Measurements from ENCODE around the gene RNF167. TPM values are rescaled to one million over a fixed set of nuclear protein-coding genes. Genes with fewer than 3 reads are reported as not detected.

Gene RNF167
- total and polyA plus RNA-seq, 2 of the 4 experiments (the other 2 are of a cell fraction) = 13.1 to 79.5 TPM

- Histone ChIP-seq H4K20me1 (ENCODE audit: insufficient read depth, low read length) (peaks cover 3% of the 10 kb centered on the region; the same call in 1 of the 2 replicates), H3K9me3 (ENCODE audit: control insufficient read depth, insufficient read depth, low read length) (no peaks in the 10 kb centered on the region), H2BK5ac (ENCODE audit: low read depth, low read length, poor library complexity, severe bottlenecking) (no peak overlapping the region), H3K9ac (ENCODE audit: low read depth, low read length) (no peak overlapping the region), H3K18ac (ENCODE audit: low read depth, low read length) (no peak overlapping the region), H3K36me3 (ENCODE audit: control insufficient read depth, insufficient read depth, low read length) (peaks cover 39% of the 10 kb centered on the region), H2AK9ac (replicated peaks; ENCODE audit: low read depth, low read length, poor library complexity) (peak overlapping the region; percentile 56), H2BK120ac (ENCODE audit: low read depth, low read length) (no peak overlapping the region), H2AFZ (replicated peaks; ENCODE audit: low read length, poor library complexity) (no peak overlapping the region), H3K14ac (replicated peaks; ENCODE audit: low read depth, low read length) (no peak overlapping the region), H2BK15ac (ENCODE audit: low read depth, low read length) (no peak overlapping the region), H3K23ac (ENCODE audit: low read depth, low read length) (no peak overlapping the region), H2AK5ac (ENCODE audit: low read depth, low read length) (no peak overlapping the region), H4K5ac (ENCODE audit: low read depth, low read length) (no peak overlapping the region), H4K8ac (ENCODE audit: low read depth in 2 of 2, low read length in 2 of 2) (no peak overlapping the region), H3K4me1 (ENCODE audit: control insufficient read depth, insufficient read depth, low read length) (peaks cover 14% of the 10 kb centered on the region), H3K27ac (ENCODE audit: insufficient read depth, low read length) (no peak overlapping the region), H3K4me3 (ENCODE audit: insufficient read depth, low read depth, low read length) (no peak overlapping the region), H3K79me1 (ENCODE audit: low read depth in 1 of 2, low read length in 2 of 2) (peaks cover 9 to 56% of the 10 kb centered on the region in 2 experiments; a peak in 3 of 4 replicates), H3K27me3 (ENCODE audit: control insufficient read depth, insufficient read depth, low read length) (no peaks in the 10 kb centered on the region), H3K56ac (ENCODE audit: extremely low read depth, insufficient read depth, low read length) (no peak overlapping the region), H2BK20ac (ENCODE audit: low read depth, low read length) (no peak overlapping the region), H3K9me1 (ENCODE audit: insufficient read depth, low read length) (peaks cover 19% of the 10 kb centered on the region), H3K4ac (ENCODE audit: low read depth, low read length) (no peak overlapping the region), H4K91ac (ENCODE audit: insufficient read depth, low read depth, low read length) (no peak overlapping the region), H3K4me2 (ENCODE audit: low read depth, low read length) (no peak overlapping the region)
- POLR2A ChIA-PET (ENCODE audit: unreplicated experiment) = no interaction called here
- dilution Hi-C loops (cut with HindIII; ENCODE audit: low sequenced_read_pairs, unreplicated experiment) = no loop called here
- intact Hi-C loops (cut with micrococcal nuclease) = no loop called here
- ATAC-seq (ENCODE audit: low read depth) (no peak), DNase-seq (no peak)
- WGBS, 2 experiments (ENCODE audit: extremely low coverage in 2 of 2, insufficient read length in 1 of 2) = 90% methylated on average over 6 of the region's 12 CpGs; no CpG with 5 or more reads in 1 of the 2 experiments
- in situ Hi-C loops (cut with MboI; ENCODE audit: low sequenced_read_pairs) = no loop called here
- BruUV-seq (replicated peaks) = no TSS peak
- CTCF ChIA-PET = no interaction called here
- TF ChIP-seq MAZ (IDR thresholded peaks at IDR 0.05; ENCODE audit: borderline replicate concordance, low read depth, low read length) (no peak), SMC3 (IDR thresholded peaks at IDR 0.05; ENCODE audit: low read depth, low read length) (no peak), RCOR1 (IDR thresholded peaks at IDR 0.05; ENCODE audit: insufficient replicate concordance, low read length) (no peak), RFX5 (IDR thresholded peaks at IDR 0.05; ENCODE audit: low read depth, low read length) (no peak), POLR2A (IDR thresholded peaks at IDR 0.05; ENCODE audit: low read depth, low read length) (no peak), BHLHE40 (IDR thresholded peaks at IDR 0.05; ENCODE audit: low read depth, low read length) (no peak), FOS (IDR thresholded peaks at IDR 0.05; ENCODE audit: low read depth, low read length) (no peak), ELK1 (IDR thresholded peaks at IDR 0.05; ENCODE audit: borderline replicate concordance, low read depth, low read length) (no peak), RAD21 (IDR thresholded peaks at IDR 0.05; ENCODE audit: low read length) (no peak), CHD1 (IDR thresholded peaks at IDR 0.05; ENCODE audit: low read depth, low read length) (no peak), NFE2L2 (IDR thresholded peaks at IDR 0.05; ENCODE audit: low read depth, low read length) (no peak), MAFK (IDR thresholded peaks at IDR 0.05; ENCODE audit: low read depth, low read length) (no peak), MXI1 (IDR thresholded peaks at IDR 0.05; ENCODE audit: borderline replicate concordance, low read depth, low read length) (no peak), CEBPB (IDR thresholded peaks at IDR 0.05; ENCODE audit: low read depth, low read length) (no peak)
- TF ChIP-seq, protein P1, sequence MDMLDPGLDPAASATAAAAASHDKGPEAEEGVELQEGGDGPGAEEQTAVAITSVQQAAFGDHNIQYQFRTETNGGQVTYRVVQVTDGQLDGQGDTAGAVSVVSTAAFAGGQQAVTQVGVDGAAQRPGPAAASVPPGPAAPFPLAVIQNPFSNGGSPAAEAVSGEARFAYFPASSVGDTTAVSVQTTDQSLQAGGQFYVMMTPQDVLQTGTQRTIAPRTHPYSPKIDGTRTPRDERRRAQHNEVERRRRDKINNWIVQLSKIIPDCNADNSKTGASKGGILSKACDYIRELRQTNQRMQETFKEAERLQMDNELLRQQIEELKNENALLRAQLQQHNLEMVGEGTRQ (IDR thresholded peaks at IDR 0.05; ENCODE audit: low read depth, low read length) = no peak
- TF ChIP-seq, protein P2, sequence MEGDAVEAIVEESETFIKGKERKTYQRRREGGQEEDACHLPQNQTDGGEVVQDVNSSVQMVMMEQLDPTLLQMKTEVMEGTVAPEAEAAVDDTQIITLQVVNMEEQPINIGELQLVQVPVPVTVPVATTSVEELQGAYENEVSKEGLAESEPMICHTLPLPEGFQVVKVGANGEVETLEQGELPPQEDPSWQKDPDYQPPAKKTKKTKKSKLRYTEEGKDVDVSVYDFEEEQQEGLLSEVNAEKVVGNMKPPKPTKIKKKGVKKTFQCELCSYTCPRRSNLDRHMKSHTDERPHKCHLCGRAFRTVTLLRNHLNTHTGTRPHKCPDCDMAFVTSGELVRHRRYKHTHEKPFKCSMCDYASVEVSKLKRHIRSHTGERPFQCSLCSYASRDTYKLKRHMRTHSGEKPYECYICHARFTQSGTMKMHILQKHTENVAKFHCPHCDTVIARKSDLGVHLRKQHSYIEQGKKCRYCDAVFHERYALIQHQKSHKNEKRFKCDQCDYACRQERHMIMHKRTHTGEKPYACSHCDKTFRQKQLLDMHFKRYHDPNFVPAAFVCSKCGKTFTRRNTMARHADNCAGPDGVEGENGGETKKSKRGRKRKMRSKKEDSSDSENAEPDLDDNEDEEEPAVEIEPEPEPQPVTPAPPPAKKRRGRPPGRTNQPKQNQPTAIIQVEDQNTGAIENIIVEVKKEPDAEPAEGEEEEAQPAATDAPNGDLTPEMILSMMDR (conservative IDR thresholded peaks at IDR 0.05; ENCODE audit: low read depth, low read length) = no peak
These were observed 32.3 kb downstream of the RNF167 start for GRCh38 chr17:4972322-4972721.
